ENCODE data around the gene SFXN5. TPM values are rescaled to one million over a fixed set of nuclear protein-coding genes. Genes with fewer than 3 reads are reported as not detected.

SFXN5 gene
- total RNA-seq, 2 donors from 2014 or later = 12.8 to 23.2 TPM

GRCh38 chr2:73023497-73023896 is 48.0 kb downstream of the SFXN5 start:
- 88% methylated on average over 1 of the region's 1 CpG for WGBS
- intact Hi-C loops (cut with DNase I) = no loop called here
- Histone ChIP-seq H3K9me3 (no peaks in the 10 kb centered on the region), H3K27ac (no peak overlapping the region), H3K27me3 (replicated peaks; ENCODE audit: insufficient read depth) (no peaks in the 10 kb centered on the region), H3K4me1 (replicated peaks) (no peaks in the 10 kb centered on the region), H3K4me3 (no peak overlapping the region), H3K36me3 (no peaks in the 10 kb centered on the region)
- DNase-seq (ENCODE audit: low spot score) = no peak
- TF ChIP-seq POLR2AphosphoS5 (IDR thresholded peaks at IDR 0.05) (no peak), POLR2A (IDR thresholded peaks at IDR 0.05) (no peak)
- TF ChIP-seq, protein P1, sequence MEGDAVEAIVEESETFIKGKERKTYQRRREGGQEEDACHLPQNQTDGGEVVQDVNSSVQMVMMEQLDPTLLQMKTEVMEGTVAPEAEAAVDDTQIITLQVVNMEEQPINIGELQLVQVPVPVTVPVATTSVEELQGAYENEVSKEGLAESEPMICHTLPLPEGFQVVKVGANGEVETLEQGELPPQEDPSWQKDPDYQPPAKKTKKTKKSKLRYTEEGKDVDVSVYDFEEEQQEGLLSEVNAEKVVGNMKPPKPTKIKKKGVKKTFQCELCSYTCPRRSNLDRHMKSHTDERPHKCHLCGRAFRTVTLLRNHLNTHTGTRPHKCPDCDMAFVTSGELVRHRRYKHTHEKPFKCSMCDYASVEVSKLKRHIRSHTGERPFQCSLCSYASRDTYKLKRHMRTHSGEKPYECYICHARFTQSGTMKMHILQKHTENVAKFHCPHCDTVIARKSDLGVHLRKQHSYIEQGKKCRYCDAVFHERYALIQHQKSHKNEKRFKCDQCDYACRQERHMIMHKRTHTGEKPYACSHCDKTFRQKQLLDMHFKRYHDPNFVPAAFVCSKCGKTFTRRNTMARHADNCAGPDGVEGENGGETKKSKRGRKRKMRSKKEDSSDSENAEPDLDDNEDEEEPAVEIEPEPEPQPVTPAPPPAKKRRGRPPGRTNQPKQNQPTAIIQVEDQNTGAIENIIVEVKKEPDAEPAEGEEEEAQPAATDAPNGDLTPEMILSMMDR (IDR thresholded peaks at IDR 0.05) = no peak

GRCh38 chr2:73022024-73022568 is 49.4 kb downstream of the SFXN5 start:
- Histone ChIP-seq H3K27ac (no peak overlapping the region), H3K27me3 (replicated peaks; ENCODE audit: insufficient read depth) (no peaks in the 10 kb centered on the region), H3K36me3 (no peaks in the 10 kb centered on the region), H3K9me3 (no peaks in the 10 kb centered on the region), H3K4me3 (no peak overlapping the region), H3K4me1 (replicated peaks) (no peaks in the 10 kb centered on the region)
- TF ChIP-seq POLR2AphosphoS5 (IDR thresholded peaks at IDR 0.05) (no peak), POLR2A (IDR thresholded peaks at IDR 0.05) (no peak)
- TF ChIP-seq, protein P1 (IDR thresholded peaks at IDR 0.05) = no peak
- 85% methylated on average over 4 of the region's 4 CpGs for WGBS
- DNase-seq (ENCODE audit: low spot score) = no peak
- intact Hi-C loops (cut with DNase I) = no loop called here

DNA sequence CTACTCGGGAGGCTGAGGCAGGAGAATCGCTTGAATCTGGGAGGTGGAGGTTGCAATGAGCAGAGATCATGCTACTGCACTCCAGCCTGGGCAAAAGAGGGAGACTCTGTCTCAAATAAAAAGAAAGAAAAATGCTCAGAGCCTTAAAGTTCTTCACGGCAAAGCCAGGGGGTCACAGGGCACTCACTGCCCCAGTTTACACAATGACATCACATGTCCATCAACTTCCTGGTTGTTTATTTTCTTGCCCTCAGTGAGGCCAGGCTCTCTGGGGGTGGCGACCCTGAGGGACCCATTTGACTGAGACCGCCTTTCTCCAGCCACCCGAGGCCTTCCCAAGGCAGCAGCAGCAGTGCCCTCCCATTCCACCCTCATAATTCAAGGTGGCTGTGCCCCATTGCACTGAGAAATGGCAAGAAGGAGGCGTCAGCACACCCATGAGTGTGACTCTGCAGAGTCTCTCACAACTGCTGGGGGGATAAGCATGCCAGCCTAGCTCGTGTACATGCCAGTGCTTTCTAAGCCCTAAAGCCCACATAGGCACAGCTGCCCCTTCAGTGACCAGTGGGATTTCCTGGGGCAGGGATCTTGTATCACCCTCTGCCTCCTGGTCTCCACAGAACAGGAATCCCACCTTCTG is 50.0 kb downstream of the SFXN5 start:
- Histone ChIP-seq H3K4me1 (replicated peaks) (no peaks in the 10 kb centered on the region), H3K36me3 (no peaks in the 10 kb centered on the region), H3K9me3 (no peaks in the 10 kb centered on the region), H3K27ac (no peak overlapping the region), H3K27me3 (replicated peaks; ENCODE audit: insufficient read depth) (no peaks in the 10 kb centered on the region), H3K4me3 (no peak overlapping the region)
- intact Hi-C loops (cut with DNase I) = no loop called here
- DNase-seq (ENCODE audit: low spot score) = no peak
- TF ChIP-seq, protein P1 (IDR thresholded peaks at IDR 0.05) = no peak
- TF ChIP-seq POLR2AphosphoS5 (IDR thresholded peaks at IDR 0.05) (no peak), POLR2A (IDR thresholded peaks at IDR 0.05) (no peak)
- 85% methylated on average over 8 of the region's 8 CpGs for WGBS

DNA sequence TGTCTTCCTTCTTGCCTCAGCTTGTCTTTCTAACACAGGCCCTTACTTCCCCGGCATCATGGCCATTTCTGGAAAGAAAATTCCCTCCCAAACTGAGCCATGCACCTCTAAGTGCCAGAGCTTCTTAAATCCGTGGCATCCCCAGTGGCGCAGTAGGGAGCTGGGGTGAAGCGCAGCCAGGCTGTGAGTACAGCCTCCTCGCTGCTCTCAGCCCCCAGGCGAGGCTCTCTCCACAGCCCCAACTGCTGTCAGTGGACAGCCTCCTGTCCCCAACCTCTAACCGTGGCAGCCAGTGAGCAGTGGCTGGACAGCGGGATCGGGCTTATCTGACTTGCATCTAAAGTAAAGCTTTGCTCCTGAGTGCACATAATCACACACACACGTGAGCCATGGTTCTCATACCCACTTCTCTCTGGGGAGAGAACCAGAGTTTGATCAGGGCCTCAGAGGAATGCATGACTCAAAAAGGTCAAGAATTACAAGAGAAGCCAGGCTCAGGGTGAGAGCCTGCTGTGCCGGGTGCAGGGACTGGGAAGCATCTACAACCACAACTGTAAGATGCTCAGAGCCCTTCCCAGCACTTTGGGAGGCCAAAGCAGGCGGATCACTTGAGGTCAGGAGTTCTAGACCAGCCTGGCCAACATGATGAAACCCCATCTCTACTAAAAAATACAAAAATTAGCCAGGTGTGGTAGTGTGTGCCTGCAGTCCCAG is 50.7 kb downstream of the SFXN5 start:
- 76% methylated on average over 12 of the region's 12 CpGs for WGBS
- H3K4me1 ChIP-seq (replicated peaks) = no peaks in the 10 kb centered on the region
- H3K9me3 ChIP-seq = no peaks in the 10 kb centered on the region
- H3K27me3 ChIP-seq (replicated peaks; ENCODE audit: insufficient read depth) = no peaks in the 10 kb centered on the region
- intact Hi-C loops (cut with DNase I) = no loop called here
- no peak overlapping the region for H3K27ac ChIP-seq
- H3K4me3 ChIP-seq = no peak overlapping the region
- no peaks in the 10 kb centered on the region for H3K36me3 ChIP-seq
- no peak for DNase-seq (ENCODE audit: low spot score)
- TF ChIP-seq, protein P1 (IDR thresholded peaks at IDR 0.05) = no peak
- no peak for TF ChIP-seq POLR2AphosphoS5 (IDR thresholded peaks at IDR 0.05)
- TF ChIP-seq POLR2A (IDR thresholded peaks at IDR 0.05) = no peak

Measured in prostate gland (tissue), 2 donors.